H1 (cell line): ENCODE results near the gene DHRS13. TPM values are rescaled to one million over a fixed set of nuclear protein-coding genes. Genes with fewer than 3 reads are reported as not detected.

ENCODE experiments used
- CTCF ChIA-PET: fragments of 300-600 bp; sonication (Branson Sonifier 250); formaldehyde crosslinking; loops from one replicate; lab custom pipeline; 2021; ENCODE audit not compliant: partially characterized antibody; lab: Charles Lee
- POLR2A ChIA-PET: fragments of 300-600 bp; sonication (Branson Sonifier 250); formaldehyde crosslinking; loops from one replicate; lab custom pipeline; 2021; ENCODE audit warnings: inconsistent platforms; ENCODE audit not compliant: partially characterized antibody; lab: Charles Lee
- DNase-seq, 2 experiments: peaks; one replicate each; pipeline versions ENCODE4 v3.0.0 to v3.0.0-alpha.2; 2010 to 2022; ENCODE audit warnings: low spot score in 2 of 2, low read depth in 1 of 2, mixed read lengths in 1 of 2
- FAIRE-seq: peaks from 2 replicates; lab custom pipeline; 2011; peaks lifted over from hg19 to GRCh38; lab: Jason Lieb, UNC
- H2AFZ ChIP-seq: 2 replicates; pipeline ENCODE4 v1.8.1; 2012; ENCODE audit warnings: low read length, inconsistent platforms
- H2AK5ac ChIP-seq: 2 replicates; pipeline ENCODE4 v1.6.1; 2013; ENCODE audit warnings: low read depth, low read length
- H2BK120ac ChIP-seq: replicated peaks from 2 replicates; pipeline ENCODE3; 2013; ENCODE audit warnings: low read depth, low read length, inconsistent platforms
- H2BK12ac ChIP-seq: 2 replicates; pipeline ENCODE4 v1.6.1; 2013; ENCODE audit warnings: low read depth, low read length
- H2BK15ac ChIP-seq: 2 replicates; pipeline ENCODE4 v1.6.1; 2013; ENCODE audit warnings: low read length
- H2BK20ac ChIP-seq: 2 replicates; pipeline ENCODE4 v1.6.1; 2013; ENCODE audit warnings: low read length
- H2BK5ac ChIP-seq: 2 replicates; pipeline ENCODE4 v1.6.1; 2013; ENCODE audit warnings: low read depth, low read length
- H3K14ac ChIP-seq: 2 replicates; pipeline ENCODE4 v1.6.1; 2013; ENCODE audit warnings: inconsistent platforms; ENCODE audit not compliant: insufficient read length
- H3K18ac ChIP-seq: 2 replicates; pipeline ENCODE4 v1.6.1; 2013; ENCODE audit warnings: low read length; ENCODE audit errors: extremely low read depth
- H3K23ac ChIP-seq: 2 replicates; pipeline ENCODE4 v1.6.1; 2013; ENCODE audit warnings: inconsistent platforms; ENCODE audit not compliant: insufficient read length
- H3K23me2 ChIP-seq: 2 replicates; pipeline ENCODE4 v1.6.1; 2013; ENCODE audit warnings: low read depth, low read length
- H3K27ac ChIP-seq: 2 replicates; pipeline ENCODE4 v1.6.1; 2011; ENCODE audit warnings: low read depth, low read length, inconsistent platforms
- H3K27me3 ChIP-seq, 4 experiments: replicated peaks in 1 of 4; 1 replicate in 1 of 4; 2 replicates in 3 of 4; pipeline versions ENCODE4 v1.6.1 to v1.8.1; 2011 to 2013; ENCODE audit warnings: low read length in 3 of 4, mild to moderate bottlenecking in 3 of 4, inconsistent platforms in 2 of 4, mixed read lengths in 2 of 4, moderate library complexity in 1 of 4; ENCODE audit not compliant: control insufficient read depth in 3 of 4, insufficient read depth in 3 of 4; ENCODE audit errors: extremely low read depth in 1 of 4
- H3K36me3 ChIP-seq, 4 experiments: 2 replicates each; pipeline versions ENCODE4 v1.6.1 to v1.8.1; 2011 to 2013; ENCODE audit warnings: mild to moderate bottlenecking in 4 of 4, low read length in 3 of 4, moderate library complexity in 2 of 4, control low read depth in 1 of 4, inconsistent platforms in 1 of 4; ENCODE audit not compliant: insufficient read depth in 4 of 4, control insufficient read depth in 2 of 4
- H3K4ac ChIP-seq: replicated peaks from 2 replicates; pipeline ENCODE3; 2013; ENCODE audit warnings: low read length, low read depth, mixed read lengths, inconsistent platforms; ENCODE audit not compliant: insufficient read length
- H3K4me1 ChIP-seq, 4 experiments: replicated peaks in 1 of 4; 1 replicate in 1 of 4; 2 replicates in 3 of 4; pipeline versions ENCODE4 v1.6.1 to v1.8.1; 2011 to 2013; ENCODE audit warnings: low read length in 3 of 4, inconsistent platforms in 2 of 4, mixed read lengths in 1 of 4; ENCODE audit not compliant: insufficient read depth in 4 of 4, control insufficient read depth in 3 of 4
- H3K4me2 ChIP-seq, 2 experiments: 2 replicates each; pipeline versions ENCODE4 v1.6.1 to v1.8.1; 2011 to 2013; ENCODE audit warnings: low read depth in 2 of 2, low read length in 2 of 2, control low read depth in 1 of 2, inconsistent platforms in 1 of 2, mild to moderate bottlenecking in 1 of 2; ENCODE audit not compliant: insufficient read depth in 1 of 2
- H3K4me3 ChIP-seq, 4 experiments: fragments of 200-600, 300-600 bp in 1 of 4; sonication (generic), shearing (Covaris generic), sonication (Bioruptor Twin) in 1 of 4; 2 replicates each; pipeline versions ENCODE4 v1.5.1 to v1.8.1; 2011 to 2016; ENCODE audit warnings: low read length in 4 of 4, low read depth in 3 of 4, control low read depth in 2 of 4, inconsistent platforms in 2 of 4, mild to moderate bottlenecking in 2 of 4, mixed read lengths in 1 of 4, moderate library complexity in 1 of 4; ENCODE audit not compliant: insufficient read depth in 2 of 4; ENCODE audit errors: extremely low read depth in 1 of 4
- H3K56ac ChIP-seq: replicated peaks from 2 replicates; pipeline ENCODE3; 2013; ENCODE audit warnings: low read depth, mild to moderate bottlenecking, mixed read lengths, low read length, inconsistent platforms; ENCODE audit not compliant: insufficient read length
- H3K79me1 ChIP-seq: 2 replicates; pipeline ENCODE4 v1.6.1; 2013; ENCODE audit warnings: low read depth, low read length, control low read depth
- H3K79me2 ChIP-seq, 2 experiments: 2 replicates each; pipeline versions ENCODE4 v1.6.1 to v1.8.1; 2012 to 2013; ENCODE audit warnings: low read length in 2 of 2, mild to moderate bottlenecking in 2 of 2, inconsistent platforms in 1 of 2; ENCODE audit not compliant: insufficient read depth in 2 of 2, control insufficient read depth in 1 of 2
- H3K9ac ChIP-seq, 4 experiments: replicated peaks in 1 of 4; 1 replicate in 1 of 4; 2 replicates in 3 of 4; pipeline versions ENCODE4 v1.6.1 to v1.8.1; 2011 to 2013; ENCODE audit warnings: low read depth in 3 of 4, low read length in 3 of 4, control low read depth in 2 of 4, mild to moderate bottlenecking in 2 of 4, moderate library complexity in 2 of 4, inconsistent platforms in 1 of 4; ENCODE audit errors: extremely low read depth in 1 of 4
- H3K9me3 ChIP-seq, 2 experiments: 2 replicates each; pipeline versions ENCODE4 v1.6.1 to v1.8.1; 2012 to 2013; ENCODE audit warnings: mild to moderate bottlenecking in 2 of 2, moderate library complexity in 2 of 2, control low read depth in 1 of 2, inconsistent platforms in 1 of 2, low read depth in 1 of 2, low read length in 1 of 2, mixed read lengths in 1 of 2; ENCODE audit not compliant: insufficient read depth in 2 of 2
- H4K20me1 ChIP-seq, 2 experiments: replicated peaks in 1 of 2; 2 replicates each; pipeline versions ENCODE3 to v1.8.1; 2011 to 2013; ENCODE audit warnings: inconsistent platforms in 2 of 2, low read length in 2 of 2, mild to moderate bottlenecking in 1 of 2; ENCODE audit not compliant: insufficient read depth in 2 of 2, control insufficient read depth in 1 of 2
- H4K5ac ChIP-seq: 2 replicates; pipeline ENCODE4 v1.6.1; 2013; ENCODE audit warnings: low read length, low read depth, mixed read lengths, inconsistent platforms; ENCODE audit not compliant: insufficient read length
- H4K8ac ChIP-seq: 2 replicates; pipeline ENCODE4 v1.8.0; 2013; ENCODE audit warnings: mild to moderate bottlenecking, moderate library complexity, low read length, inconsistent platforms; ENCODE audit not compliant: insufficient read depth; ENCODE audit errors: extremely low read depth
- H4K91ac ChIP-seq: replicated peaks from 2 replicates; pipeline ENCODE3; 2013; ENCODE audit warnings: low read length, mixed read lengths, inconsistent platforms; ENCODE audit not compliant: insufficient read length
- ASH2L ChIP-seq: fragments of 200-600, 300-600 bp; sonication (generic); IDR thresholded peaks from one replicate; pipeline ENCODE4 v1.7.1; 2017; ENCODE audit warnings: low read length
- ATF3 ChIP-seq: IDR thresholded peaks from 2 replicates; pipeline ENCODE4 v1.6.1; 2011; ENCODE audit warnings: low read depth, mild to moderate bottlenecking, low read length; ENCODE audit not compliant: insufficient read depth
- HDAC2 ChIP-seq, 2 experiments: fragments of 300-600 bp in 1 of 2; sonication (generic) in 1 of 2; IDR thresholded peaks; 2 replicates each; pipeline ENCODE4 v1.6.1; 2011 to 2012; ENCODE audit warnings: low read depth in 2 of 2, low read length in 2 of 2, mild to moderate bottlenecking in 2 of 2, moderate library complexity in 2 of 2, borderline replicate concordance in 1 of 2, inconsistent platforms in 1 of 2
- KDM5A ChIP-seq: fragments of 200-600 bp; IDR thresholded peaks from 2 replicates; pipeline ENCODE4 v1.7.1; 2012; ENCODE audit warnings: mild to moderate bottlenecking, low read length, inconsistent platforms, mixed read lengths
- PHF8 ChIP-seq: fragments of 200-600 bp; sonication (generic); conservative IDR thresholded peaks from 2 replicates; pipeline ENCODE4 v1.7.1; 2012; ENCODE audit warnings: low read depth, mild to moderate bottlenecking, inconsistent platforms, low read length, moderate library complexity
- RBBP5 ChIP-seq: IDR thresholded peaks from 2 replicates; pipeline ENCODE4 v1.7.1; 2012; ENCODE audit warnings: low read depth, mild to moderate bottlenecking, inconsistent platforms, low read length, moderate library complexity, borderline replicate concordance
- SP2 ChIP-seq: IDR thresholded peaks from 2 replicates; pipeline ENCODE4 v1.6.1; 2012; ENCODE audit warnings: mild to moderate bottlenecking, low read length, inconsistent platforms
- TAF7 ChIP-seq: optimal IDR thresholded peaks from 2 replicates; pipeline ENCODE3; 2011; ENCODE audit warnings: low read depth, mild to moderate bottlenecking, inconsistent platforms, low read length, moderate library complexity, borderline replicate concordance
- YY1 ChIP-seq: IDR thresholded peaks from 2 replicates; pipeline ENCODE4 v1.6.1; 2011; ENCODE audit warnings: low read depth, mild to moderate bottlenecking, low read length
- WGBS, 2 experiments: shearing (Covaris generic) in 1 of 2; methylation state at CpG; one replicate each; pipeline versions ENCODE4 v1.1.6 to v1.1.7; 2013 to 2015; ENCODE audit warnings: low lambda C conversion rate in 2 of 2, mixed read lengths in 2 of 2, inconsistent platforms in 1 of 2, low coverage in 1 of 2, missing lambda C conversion rate in 1 of 2; ENCODE audit not compliant: insufficient replicate concordance in 2 of 2, insufficient coverage in 1 of 2, insufficient read length in 1 of 2; ENCODE audit errors: extremely low coverage in 1 of 2, missing lambda C conversion rate in 1 of 2; 5-methylcytosine and 5-hydroxymethylcytosine counted together
- polyA plus RNA-seq, 7 experiments: library from polyadenylated mRNA; depleted of rRNA in 3 of 7; stranded (reverse) in 5 of 7; unstranded in 2 of 7; fragments of >200 nt in 5 of 7; fragments of 200-250 nt in 2 of 7; gene quantifications; 1 replicate in 5 of 7; 2 replicates in 1 of 7; 4 replicates in 1 of 7; pipeline versions ENCODE4 v1.2.1 to v1.2.3, GENCODE V29; 2011 to 2013; ENCODE audit warnings: missing spikeins in 2 of 7, mixed read lengths in 2 of 7
- total RNA-seq: library from RNA; stranded (reverse); fragmentation: NEBNext Ultra II Directional; extraction: Animal tissue kit (Norgen Biotek cat#: 25700); gene quantifications from 2 replicates; pipeline ENCODE4 v1.2.1, GENCODE V29; 2021

The DHRS13 gene
- total and polyA plus RNA-seq, 2 of the 8 experiments (the other 6 are each of a cell fraction or from before 2014, with no cell fraction given): 23.7 to 30.0 TPM

- no peak overlapping the region; the same call in 1 of the 2 replicates for H2BK15ac ChIP-seq
- H3K4me3 ChIP-seq: peak overlapping the region; percentile 68 to 97 (median 94)
- H3K9me3 ChIP-seq: no peaks in the 10 kb centered on the region
- H3K23me2 ChIP-seq: peaks cover 9% of the 10 kb centered on the region
- H3K9ac ChIP-seq: peak overlapping the region; percentile 62 to 85 (median 82)
- peak in 1 of 2 experiments; percentile 83 for DNase-seq
- H3K79me1 ChIP-seq: no peaks in the 10 kb centered on the region; the same call in none of the 2 replicates
- peak overlapping the region; percentile 76 for H3K27ac ChIP-seq
- H3K4me1 ChIP-seq: peaks cover 8 to 18% (median 9%) of the 10 kb centered on the region in 4 experiments; a peak in 5 of 7 replicates
- peak overlapping the region; percentile 75 for H3K18ac ChIP-seq
- peaks cover 0 to 15% (median under 1%) of the 10 kb centered on the region in 4 experiments; a peak in 3 of 8 replicates for H3K36me3 ChIP-seq
- H3K56ac ChIP-seq: no peak overlapping the region
- no peak for FAIRE-seq
- H2BK5ac ChIP-seq: peak overlapping the region; percentile 93
- no peaks in the 10 kb centered on the region for H3K27me3 ChIP-seq
- ChIA-PET POLR2A (interaction anchor here (0.6 to 6.3 kb wide), 30 partner anchors 9 to 238 kb away, joined by 3 to 73 read pairs (median 6); partner anchors contain the start of genes DHRS13, FLOT2, NEK8 and PROCA1), CTCF (interaction anchor here (0.8 to 2.9 kb wide), 16 partner anchors 9 to 199 kb away, joined by 3 to 10 read pairs (median 4); partner anchors contain the start of gene DHRS13)
- no peak overlapping the region for H2BK20ac ChIP-seq
- H3K4ac ChIP-seq: no peak overlapping the region
- 0 out of 2 replicates have a peak overlapping the region, but pooled peaks have one; percentile 81 for H2BK12ac ChIP-seq
- peak overlapping the region; percentile 79 for H4K91ac ChIP-seq
- no peak overlapping the region for H3K14ac ChIP-seq
- 3% methylated on average over 58 of the region's 61 CpGs; no CpG with 5 or more reads in 1 of the 2 experiments for WGBS, 2 experiments
- no peak overlapping the region for H2BK120ac ChIP-seq
- H2AK5ac ChIP-seq: no peak overlapping the region; the same call in 1 of the 2 replicates
- peaks cover 6 to 10% of the 10 kb centered on the region in 2 experiments for H4K20me1 ChIP-seq
- H4K5ac ChIP-seq: peak overlapping the region; percentile 78
- peak overlapping the region; percentile 86 to 89 for H3K4me2 ChIP-seq
- H3K79me2 ChIP-seq: peaks cover 47 to 64% of the 10 kb centered on the region in 2 experiments
- H3K23ac ChIP-seq: no peak overlapping the region
- no peak overlapping the region for H2AFZ ChIP-seq
- peak overlapping the region; percentile 47 for H4K8ac ChIP-seq
- no peak for TF ChIP-seq SP2
- peak; percentile 91 for TF ChIP-seq YY1
- TF ChIP-seq TAF7: peak; percentile 48
- TF ChIP-seq KDM5A: 0 out of 2 replicates have a peak, but pooled peaks have one; percentile 22
- TF ChIP-seq HDAC2 (IDR thresholded peaks at IDR 0.05; ENCODE audit: borderline replicate concordance in 1 of 2, low read depth in 2 of 2, low read length in 2 of 2): peak in 1 of 2 experiments; percentile 27; a peak in 1 of 4 replicates
- TF ChIP-seq ATF3: no peak
- TF ChIP-seq PHF8: 0 out of 2 replicates have a peak, but pooled peaks have one; percentile 49
- peak; percentile 92; the same call in 1 of the 2 replicates for TF ChIP-seq RBBP5
- TF ChIP-seq ASH2L: peak; percentile 95
Measured at GRCh38 chr17:28949185-28950016, 46.5 kb upstream of the DHRS13 start.
